HG03342 (cell line): Measurements from ENCODE around the gene ABCC6.
"Not testable (repeated sequence)": the region's sequence is repeated elsewhere in the genome, so short reads cannot be mapped to it uniquely, and the experiment has no call there.

Experiments used
- ATAC-seq: cut with Tn5 transposase; IDR thresholded peaks from one replicate; pipeline ENCODE4 v1.9.1; 2021; ENCODE audit warnings: mild to moderate bottlenecking, moderate library complexity; ENCODE audit not compliant: unreplicated experiment

ABCC6 gene

DNA sequence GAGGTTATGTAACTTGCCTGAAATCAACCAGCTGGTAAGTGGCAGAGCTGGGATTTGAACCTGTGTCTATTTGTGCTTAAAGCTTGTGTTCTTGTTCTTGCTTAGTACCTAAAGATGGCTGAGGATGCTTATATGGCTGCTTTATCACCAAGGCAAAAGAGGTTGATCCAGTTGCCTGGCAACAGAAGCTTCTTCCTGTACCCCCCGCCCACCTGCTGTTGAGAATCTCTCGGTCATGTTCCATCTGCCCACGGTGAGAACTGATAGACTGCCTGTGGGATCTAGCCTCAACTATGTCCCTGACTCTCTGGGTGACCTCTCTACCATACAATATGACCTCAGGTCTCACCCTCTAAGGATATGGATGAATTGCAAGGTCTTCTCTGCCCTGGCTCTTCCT, 60.7 kb downstream of the ABCC6 start:
- no peak for ATAC-seq

DNA sequence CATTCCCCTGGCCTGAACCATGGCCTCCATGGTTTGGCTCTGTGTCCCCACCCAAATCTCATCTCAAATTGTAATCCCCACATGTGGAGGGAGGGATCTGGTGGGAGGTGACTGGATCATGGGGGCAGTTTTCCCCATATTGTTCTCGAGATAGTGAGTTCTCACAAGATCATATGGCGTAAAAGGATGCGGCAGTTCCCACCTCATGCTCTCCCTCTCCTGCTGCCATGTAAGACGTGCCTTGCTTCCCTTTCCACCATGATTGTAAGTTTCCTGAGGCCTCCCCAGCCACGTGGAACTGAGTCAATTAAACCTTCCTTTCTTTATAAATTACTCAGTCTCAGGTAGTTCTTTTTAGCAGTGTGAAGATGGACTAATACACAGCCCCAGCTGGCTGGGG, 61.5 kb downstream of the ABCC6 start:
- not testable (repeated sequence) for ATAC-seq

DNA sequence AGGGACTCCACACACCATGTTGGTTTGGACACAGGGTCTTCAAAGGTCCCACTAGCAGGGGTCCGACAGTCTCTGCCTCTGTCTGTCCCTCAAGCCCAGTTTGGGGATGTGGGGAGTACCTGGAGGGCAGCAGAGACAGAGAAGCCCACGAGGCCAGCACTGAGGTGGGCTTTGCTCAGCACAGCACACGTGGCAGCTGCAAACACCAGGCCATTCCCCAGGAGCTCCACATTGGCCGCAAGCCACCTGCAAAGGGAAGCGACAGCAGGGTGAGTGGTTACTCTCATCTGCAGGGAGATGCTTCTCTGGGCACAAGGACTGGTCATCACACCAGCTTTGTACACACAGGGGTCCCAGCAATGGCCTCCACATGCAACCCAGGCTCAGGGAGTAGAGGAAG, 62.0 kb downstream of the ABCC6 start:
- ATAC-seq, result no peak

DNA sequence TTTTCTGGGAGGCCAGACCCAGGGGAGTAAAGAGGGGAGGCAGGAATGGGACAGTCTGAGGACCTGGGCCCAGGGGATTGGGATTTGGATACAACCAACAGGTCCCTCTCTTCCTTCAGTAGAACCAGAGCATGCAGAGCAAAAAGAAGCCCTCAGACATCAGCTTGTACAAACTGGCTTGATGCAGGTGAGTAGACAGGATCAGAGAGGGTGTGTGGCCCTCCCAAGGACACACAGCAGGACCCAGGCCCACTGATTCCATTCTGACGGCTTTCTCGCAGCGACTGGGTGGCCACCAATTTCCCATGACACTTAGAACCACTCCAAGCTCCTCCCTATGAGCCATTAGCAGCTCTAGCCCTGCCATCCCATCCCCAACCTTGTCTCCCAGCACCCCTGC, 63.6 kb downstream of the ABCC6 start:
- no peak for ATAC-seq

DNA sequence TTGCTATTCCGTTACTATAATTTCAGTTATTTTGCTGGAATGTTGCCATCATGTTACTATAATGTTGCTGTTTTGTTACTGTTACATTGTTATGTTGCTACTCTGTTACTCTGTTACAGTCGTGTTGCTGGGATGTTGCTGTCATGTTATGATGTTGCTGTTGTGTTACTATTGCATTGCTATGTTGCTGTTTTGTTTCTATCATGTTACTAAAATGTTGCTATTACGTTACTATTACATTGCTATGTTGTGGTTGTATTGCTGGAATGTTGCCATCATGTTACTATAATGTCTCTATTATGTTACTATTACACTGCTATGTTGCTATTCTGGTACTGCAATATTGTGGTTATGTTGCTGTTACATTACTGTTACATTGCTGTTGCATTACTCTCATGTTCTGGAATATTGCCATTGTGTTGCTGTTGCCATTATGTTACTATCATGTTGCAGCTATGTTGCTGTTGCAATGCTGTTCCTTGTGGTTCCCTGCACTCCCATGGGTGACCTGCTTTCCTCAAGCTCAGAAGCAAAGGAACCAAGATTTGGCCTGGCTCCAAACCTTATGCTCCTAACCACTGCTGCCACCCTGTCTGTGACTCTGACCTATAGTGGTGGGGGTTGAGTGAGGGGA, 64.4 kb downstream of the ABCC6 start:
- ATAC-seq, result no peak

DNA sequence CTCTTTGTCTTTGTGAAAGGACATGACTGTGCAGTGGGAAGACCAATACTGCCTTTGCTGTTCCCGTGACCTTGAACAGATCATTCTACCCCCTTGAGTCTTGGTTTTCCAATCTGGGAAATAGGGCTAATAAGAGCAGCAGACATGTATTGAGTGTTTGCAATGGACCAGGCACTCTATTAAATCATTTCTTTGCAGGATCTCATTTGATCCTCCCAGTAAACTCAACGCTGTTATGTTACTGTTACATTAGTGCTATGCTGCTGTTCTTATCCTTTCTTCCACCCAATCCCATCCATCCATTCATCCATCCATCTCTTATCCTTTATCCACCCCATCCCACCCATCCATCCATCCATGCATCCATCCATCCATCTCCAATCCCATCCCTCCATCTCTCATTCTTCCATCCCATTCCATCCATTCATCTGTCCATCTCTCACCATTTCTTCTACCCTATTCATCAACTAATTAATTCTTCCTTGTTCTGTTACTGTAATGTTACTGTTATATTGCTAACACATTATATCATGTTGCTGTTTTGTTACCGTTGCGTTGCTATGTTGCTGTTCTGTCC, 65.1 kb downstream of the ABCC6 start:
- ATAC-seq, result no peak

DNA sequence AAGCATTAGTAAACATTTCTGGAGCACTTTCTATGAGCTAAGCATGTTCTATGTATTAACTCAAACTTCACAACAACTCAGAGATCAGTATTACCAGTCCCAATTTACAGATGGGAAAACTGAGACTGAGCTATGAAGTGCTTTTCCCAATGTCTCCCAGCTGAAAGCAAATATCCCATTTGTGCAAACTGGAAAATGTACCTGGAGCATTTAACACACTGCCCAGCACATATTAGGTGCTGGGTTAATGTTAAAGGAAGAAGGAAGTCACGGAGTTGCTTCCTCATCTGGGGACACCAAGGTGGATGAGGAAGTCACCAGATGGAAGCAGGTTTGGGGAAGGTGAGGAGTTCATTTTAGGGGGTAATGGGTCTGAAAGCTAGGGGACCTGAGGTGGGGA, 66.1 kb downstream of the ABCC6 start:
- ATAC-seq, result no peak

DNA sequence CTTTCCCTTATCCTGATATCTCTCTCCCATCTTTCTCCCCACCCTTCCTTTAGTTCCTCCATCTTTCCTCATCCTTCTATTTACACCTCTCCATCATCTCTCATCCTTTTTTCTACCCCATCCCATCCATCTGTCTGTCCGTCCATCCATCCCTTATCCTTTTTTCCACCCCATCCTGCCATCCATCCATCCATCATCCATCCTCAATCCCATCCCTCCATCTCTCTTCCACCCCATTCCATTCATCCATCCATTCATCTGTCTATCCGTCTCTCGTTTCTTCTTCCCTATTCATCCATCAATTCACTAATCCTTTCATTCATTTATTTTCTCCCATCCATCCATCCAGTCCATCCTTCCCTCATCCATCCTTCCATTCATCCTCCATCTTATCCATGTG, 68.1 kb downstream of the ABCC6 start:
- ATAC-seq, result no peak

DNA sequence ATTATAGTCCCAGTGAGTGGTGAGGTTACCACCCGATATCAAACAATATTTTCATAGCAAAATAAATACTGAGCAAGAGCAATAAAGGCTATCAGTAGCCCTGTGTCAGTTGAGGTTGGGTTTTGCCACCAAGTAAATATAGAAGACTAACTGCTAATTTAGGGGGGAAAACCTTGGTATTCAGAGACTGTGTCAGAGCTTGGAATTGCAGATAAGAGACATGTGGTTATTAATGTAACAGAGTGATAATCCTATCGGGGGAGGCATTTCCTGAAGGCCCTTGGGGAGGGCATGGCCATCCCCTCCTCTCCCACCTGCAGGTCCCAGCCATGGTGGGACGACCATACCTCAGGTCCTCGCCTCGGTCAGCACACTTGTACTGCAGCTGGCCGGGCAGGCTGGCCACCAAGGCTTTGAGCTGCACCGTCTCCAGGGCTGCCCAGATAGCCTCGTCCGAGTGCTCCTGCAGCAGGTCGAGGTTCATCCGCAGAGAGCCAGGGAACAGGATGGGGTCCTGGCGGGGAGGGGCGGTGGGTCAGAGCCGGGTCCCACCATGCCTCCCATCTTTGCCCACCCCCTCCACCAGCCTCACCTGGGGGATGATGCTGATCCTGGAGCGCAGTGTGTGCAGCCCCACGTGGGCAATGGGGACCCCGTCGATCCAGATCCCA, 68.9 kb downstream of the ABCC6 start:
- no peak for ATAC-seq

DNA sequence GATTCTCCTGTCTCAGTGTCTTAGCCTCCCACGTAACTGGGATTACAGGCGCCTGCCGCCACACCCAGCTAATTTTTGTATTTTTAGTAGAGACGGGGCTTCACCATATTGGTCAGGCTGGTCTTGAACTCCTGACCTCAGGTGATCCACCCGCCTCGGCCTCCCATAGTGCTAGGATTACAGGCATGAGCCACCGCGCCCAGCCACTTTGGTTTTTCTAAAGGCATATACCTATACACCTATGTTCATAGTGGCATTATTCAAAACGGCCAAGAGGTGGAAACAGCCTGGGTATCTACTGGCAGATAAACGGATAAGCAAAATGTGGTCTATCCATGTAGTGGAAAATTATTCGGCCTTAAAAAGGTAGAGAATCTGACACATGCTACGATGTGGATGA, 70.3 kb downstream of the ABCC6 start:
- not testable (repeated sequence) for ATAC-seq

DNA sequence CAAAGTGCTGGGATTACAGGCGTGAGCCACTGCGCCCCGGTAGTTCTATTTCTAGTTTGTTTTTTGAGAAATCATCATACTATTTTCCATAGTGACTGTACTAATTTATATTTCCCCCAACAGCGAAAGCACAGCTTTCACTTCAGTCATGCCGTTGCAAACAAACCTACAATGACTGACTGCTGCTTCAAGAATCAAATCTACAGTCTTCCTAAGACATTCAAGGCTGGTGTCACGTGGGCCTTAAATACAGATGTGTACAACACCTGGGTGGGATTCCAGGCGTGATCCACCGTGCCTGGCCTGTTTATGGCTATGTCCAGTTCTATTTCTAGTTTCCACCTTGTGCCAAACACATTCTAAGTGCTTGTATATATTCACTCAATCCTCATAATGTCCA, 72.0 kb downstream of the ABCC6 start:
- ATAC-seq, result no peak

DNA sequence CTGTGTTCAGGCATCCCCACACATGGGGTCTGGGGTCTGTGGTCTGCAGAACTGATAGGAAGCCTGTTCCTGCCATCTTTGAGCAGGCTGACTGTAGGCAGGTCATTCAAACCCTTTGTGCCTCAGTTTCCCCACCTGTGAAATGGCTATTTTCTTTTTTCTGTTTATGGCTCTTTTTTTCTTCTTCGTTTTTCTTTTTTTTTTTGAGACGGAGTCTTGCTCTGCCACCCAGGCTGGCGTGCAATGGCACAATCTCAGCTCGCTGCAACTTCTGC, 72.5 kb downstream of the ABCC6 start:
- no peak for ATAC-seq

DNA sequence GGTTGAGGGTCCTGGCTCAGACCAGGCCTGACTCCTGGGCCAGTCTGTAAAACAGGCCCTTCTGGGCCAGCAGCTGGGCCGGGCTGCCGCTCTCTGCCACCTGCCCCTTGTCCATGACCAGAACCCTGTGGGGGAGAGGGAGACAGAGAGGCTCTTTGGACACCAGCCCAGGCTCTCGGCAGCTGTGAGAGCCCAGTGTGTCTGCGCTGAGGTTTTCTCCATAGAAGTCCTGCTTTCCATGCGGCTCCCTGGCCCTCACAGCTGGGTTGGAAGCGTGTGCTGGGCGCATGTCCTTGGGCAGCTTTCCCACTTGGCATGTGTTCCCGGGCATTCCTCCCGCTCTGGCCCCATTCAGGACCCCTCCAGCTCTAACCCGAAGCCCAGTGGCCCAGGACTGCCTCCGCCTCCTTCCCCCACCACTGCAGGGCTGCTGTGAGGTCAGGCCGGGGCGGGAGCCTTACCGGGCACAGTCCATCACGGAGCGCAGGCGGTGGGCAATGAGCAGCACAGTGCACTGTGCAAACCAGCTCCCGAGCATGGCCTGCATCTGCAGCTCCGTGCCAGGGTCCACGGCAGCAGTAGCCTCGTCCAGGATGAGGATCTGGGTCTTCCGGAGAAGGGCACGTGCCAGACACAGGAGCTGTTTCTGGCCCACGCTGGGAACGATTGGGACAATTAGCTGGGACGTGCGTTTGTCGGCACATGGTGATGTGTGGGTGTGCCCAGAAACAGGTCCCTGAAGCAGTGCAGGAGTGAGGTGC, 73.0 kb downstream of the ABCC6 start:
- no peak for ATAC-seq

DNA sequence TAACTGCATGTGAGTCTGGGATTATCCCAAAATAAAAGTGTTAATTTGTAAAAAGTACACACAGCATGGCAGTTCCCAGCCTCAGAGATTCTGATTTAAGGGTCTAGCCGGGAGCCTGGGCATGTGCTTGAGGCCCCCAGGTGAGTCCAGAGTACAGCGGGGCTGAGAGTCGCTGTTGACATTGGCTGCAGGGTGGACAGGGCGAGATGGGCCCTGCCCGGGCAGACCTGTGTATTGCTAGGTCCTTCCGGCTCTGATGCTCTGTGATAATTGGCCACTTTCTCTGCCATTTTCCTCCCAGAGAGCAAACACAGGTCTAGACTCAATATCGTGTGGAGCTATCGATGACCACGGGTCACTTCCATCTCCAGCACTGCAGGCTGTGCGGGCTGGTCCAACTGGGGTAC, 73.6 kb downstream of the ABCC6 start:
- no peak for ATAC-seq

DNA sequence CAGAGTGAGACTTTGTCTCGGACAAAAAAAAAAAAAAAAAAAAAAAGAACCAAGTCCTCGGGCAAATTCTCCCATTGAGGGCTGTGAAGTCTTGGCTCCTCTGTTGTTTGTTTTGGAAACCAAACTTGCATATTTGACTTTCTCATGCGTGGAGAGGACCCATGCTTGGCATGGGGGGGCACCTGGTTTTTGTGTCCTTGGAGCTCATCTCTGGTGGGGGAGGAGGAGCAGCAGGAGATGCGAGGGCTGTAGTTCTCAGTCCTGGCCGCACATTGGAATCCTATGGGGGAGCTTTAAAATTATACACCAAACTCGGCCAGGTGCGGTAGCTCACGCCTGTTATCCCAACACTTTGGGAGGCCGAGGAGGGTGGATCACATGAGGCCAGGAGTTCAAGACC, 74.5 kb downstream of the ABCC6 start:
- no peak for ATAC-seq

DNA sequence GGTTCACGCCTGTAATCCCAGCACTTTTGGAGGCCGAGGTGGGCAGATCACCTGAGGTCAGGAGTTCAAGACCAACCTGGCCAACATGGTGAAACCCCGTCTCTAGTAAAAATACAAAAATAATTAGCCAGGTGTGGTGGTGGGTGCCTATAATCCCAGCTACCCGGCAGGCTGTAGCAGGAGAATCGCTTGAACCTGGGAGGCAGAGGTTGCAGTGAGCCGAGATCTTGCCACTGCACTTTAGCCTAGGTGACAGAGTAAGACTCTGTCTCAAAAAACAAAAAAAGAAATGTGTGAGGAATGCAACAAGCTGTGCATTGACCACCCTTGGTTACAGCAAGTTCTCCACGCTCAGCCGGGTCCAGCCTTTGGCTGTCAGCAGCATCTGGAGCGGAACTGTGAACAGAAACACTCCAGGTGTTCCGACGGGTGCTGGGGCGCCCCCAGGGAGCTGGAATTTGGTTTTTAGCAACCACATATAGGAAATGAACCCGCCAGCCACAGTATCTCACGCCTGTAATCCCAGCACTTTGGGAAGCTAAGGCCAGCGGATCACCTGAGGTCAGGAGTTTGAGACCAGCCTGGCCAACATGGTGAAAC, 75.2 kb downstream of the ABCC6 start:
- ATAC-seq, result not testable (repeated sequence)

DNA sequence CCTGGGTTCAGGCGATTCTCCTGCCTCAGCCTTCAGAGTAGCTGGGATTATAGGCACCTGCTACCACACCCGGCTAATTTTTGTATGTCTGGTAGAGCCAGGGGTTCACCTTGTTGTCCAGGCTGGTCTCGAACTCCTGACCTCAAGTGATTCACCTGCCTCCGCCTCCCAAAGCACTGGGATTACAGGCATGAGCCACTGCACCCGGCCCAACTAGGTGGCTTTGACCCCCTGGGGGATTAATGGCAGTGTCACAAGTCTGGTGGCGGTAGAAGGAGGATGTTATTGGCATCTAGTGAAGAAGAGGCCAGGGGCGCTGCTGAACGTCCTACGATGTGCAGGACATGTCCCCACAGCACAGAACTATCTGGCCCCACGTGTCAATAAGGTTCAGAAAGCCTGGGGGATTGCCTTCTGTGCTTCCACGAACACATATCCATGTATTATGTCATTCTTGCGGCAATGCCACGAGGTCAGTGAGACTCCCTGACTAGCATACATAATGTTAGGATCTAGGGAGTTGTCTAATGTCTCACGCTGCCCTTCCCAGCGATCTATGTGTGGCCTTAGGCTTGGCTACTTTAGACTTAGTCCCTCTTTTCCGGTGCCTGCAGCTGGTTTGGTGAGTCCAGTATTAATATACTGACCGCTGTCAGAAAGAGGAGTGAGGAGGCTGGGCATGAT, 75.8 kb downstream of the ABCC6 start:
- ATAC-seq, result no peak

DNA sequence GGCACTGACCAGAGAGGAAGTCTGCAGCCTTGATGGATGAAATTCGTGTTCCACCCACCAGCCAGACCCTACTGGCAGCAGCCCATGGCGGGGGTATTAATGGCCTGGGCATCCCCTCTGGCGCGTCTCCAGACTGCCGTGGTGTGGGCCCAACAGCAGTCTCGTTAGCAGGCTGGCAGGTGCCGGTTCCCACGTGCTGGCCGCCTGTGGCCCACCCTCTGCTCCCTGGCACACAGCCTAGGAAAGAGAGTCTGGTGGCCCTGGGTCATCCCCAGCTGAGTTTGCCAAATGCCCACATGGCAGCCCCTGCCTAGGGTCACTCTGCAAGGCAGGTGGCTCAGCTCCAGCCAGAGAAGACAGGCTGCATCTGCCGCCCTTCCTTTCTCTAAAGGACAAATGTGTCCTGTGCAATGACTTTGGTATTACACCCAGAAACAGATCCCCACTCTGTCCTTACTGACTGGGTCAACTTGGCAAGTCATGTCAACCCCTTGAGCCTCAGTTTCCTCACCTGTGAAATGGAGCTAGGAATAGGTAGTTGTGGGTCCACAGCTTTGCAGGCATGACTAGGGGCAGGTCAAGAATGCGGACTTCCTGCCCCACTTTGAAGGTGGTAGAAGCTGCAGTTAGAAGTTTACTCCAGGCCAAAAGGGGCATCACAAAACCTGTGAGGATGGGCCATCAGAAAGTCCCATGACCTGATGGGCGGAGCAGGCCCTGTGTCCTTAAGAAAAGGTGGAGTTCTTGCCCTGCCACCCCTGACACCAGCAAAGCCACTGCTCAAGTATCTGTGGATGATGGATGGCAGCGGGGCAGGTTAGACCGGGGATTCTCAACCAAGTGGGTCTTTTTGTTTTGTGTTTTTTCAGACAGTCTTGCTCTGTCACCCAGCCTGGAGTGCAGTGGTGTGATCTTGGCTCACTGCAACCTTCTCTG, 76.6 kb downstream of the ABCC6 start:
- no peak for ATAC-seq

DNA sequence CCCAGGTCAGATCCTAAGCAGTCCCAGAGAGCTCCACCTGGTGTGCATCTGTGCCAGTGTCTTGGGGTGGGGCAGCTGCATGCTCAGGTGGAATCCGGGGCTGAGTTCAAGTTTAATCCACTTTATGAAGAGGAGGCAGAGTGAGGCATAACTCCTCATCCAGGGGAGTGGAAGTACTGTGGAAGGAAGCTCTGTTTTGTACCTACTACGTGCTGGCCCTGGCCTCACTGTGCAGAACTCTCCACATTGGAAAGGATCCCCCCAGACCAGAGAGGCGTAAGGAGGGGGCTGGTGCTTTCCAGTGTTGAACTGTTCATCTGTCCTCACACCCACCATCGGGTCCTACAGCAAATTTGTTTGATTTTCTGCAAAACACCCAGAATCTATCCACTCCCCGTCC, 78.0 kb downstream of the ABCC6 start:
- ATAC-seq, result no peak

DNA sequence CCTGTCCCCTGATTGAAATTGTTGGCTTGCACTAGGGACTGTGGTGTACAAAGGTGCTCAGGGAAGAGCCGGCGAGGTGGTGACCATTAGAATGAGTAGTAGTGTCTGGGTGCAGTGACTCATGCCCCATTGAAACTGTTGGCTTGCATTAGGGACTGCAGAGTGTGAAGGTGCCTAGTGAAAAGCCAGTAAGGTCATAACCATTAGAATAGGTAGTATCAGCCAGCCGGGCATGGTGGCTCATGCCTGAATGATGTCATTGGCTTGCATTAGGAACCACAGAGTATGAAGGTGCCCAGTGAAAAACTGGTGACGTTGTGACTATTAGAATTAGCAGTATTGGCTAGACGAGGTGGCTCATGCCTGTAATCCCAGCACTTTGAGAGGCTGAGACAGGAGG, 78.9 kb downstream of the ABCC6 start:
- ATAC-seq, result no peak
